GM23338 (cell line): Measurements from ENCODE around the gene TCEA2. TPM values are rescaled to one million over a fixed set of nuclear protein-coding genes. Genes with fewer than 3 reads are reported as not detected.

Experiments
- ATAC-seq: fragments of 200-7000 bp; cut with Tn5 transposase; 3 replicates; pipeline ENCODE4 v1.9.1; 2020
- DNase-seq: peaks from one replicate; pipeline ENCODE4 v3.0.0-alpha.2; 2015; ENCODE audit warnings: low spot score
- H2AFZ ChIP-seq: fragments of 200-600 bp; sonication (generic); 2 replicates; pipeline ENCODE4 v1.8.0; 2016; ENCODE audit warnings: antibody characterized with exemption, mild to moderate bottlenecking, moderate library complexity
- H3F3A ChIP-seq: fragments of 200-600 bp; sonication (generic); replicated peaks from 2 replicates; pipeline ENCODE4 v1.8.0; 2017; ENCODE audit warnings: antibody characterized with exemption, mixed run types, low read depth
- H3K27ac ChIP-seq: fragments of 200-600 bp; sonication (generic); 2 replicates; pipeline ENCODE4 v1.6.1; 2016; ENCODE audit warnings: low read depth
- H3K27me3 ChIP-seq: fragments of 200-600 bp; sonication (generic); 2 replicates; pipeline ENCODE4 v1.8.0; 2016; ENCODE audit warnings: mild to moderate bottlenecking, mixed run types, moderate library complexity; ENCODE audit not compliant: insufficient read depth
- H3K36me3 ChIP-seq: fragments of 200-600 bp; sonication (generic); 2 replicates; pipeline ENCODE4 v1.8.0; 2016; ENCODE audit warnings: mild to moderate bottlenecking; ENCODE audit not compliant: insufficient read depth
- H3K4me1 ChIP-seq: fragments of 200-600 bp; sonication (generic); 2 replicates; pipeline ENCODE4 v1.8.0; 2016; ENCODE audit warnings: mild to moderate bottlenecking, moderate library complexity; ENCODE audit not compliant: insufficient read depth
- H3K4me2 ChIP-seq: fragments of 200-600 bp; sonication (generic); 2 replicates; pipeline ENCODE4 v1.7.1; 2017; ENCODE audit warnings: mixed run types
- H3K4me3 ChIP-seq: fragments of 200-600 bp; sonication (generic); 2 replicates; pipeline ENCODE4 v1.6.1; 2016; ENCODE audit warnings: mixed run types
- H3K79me2 ChIP-seq: fragments of 200-600 bp; sonication (generic); replicated peaks from 2 replicates; pipeline ENCODE4 v1.8.0; 2017; ENCODE audit warnings: mild to moderate bottlenecking; ENCODE audit not compliant: insufficient read depth
- H3K9me2 ChIP-seq: fragments of 200-600 bp; sonication (generic); 2 replicates; pipeline ENCODE4 v1.8.0; 2017; ENCODE audit not compliant: insufficient read depth
- H4K20me1 ChIP-seq: fragments of 200-600 bp; sonication (generic); replicated peaks from 2 replicates; pipeline ENCODE4 v1.8.0; 2017; ENCODE audit warnings: mild to moderate bottlenecking; ENCODE audit not compliant: insufficient read depth
- H3K27ac Mint-ChIP-seq: 2 replicates; pipeline ENCODE4 v1.8.0; 2020; ENCODE audit warnings: inconsistent platforms, mild to moderate bottlenecking, moderate library complexity, mixed read lengths
- H3K27me3 Mint-ChIP-seq: 3 replicates; pipeline ENCODE4 v1.8.0; 2022; ENCODE audit warnings: low read depth, mild to moderate bottlenecking, moderate library complexity, mixed read lengths, inconsistent platforms; ENCODE audit not compliant: insufficient read depth, poor library complexity
- H3K36me3 Mint-ChIP-seq: 3 replicates; pipeline ENCODE4 v1.8.0; 2021; ENCODE audit warnings: low read depth, mild to moderate bottlenecking, inconsistent platforms, moderate library complexity, mixed read lengths
- H3K4me1 Mint-ChIP-seq: 3 replicates; pipeline ENCODE4 v1.8.0; 2020; ENCODE audit warnings: mild to moderate bottlenecking, inconsistent platforms, mixed read lengths
- H3K4me3 Mint-ChIP-seq: 3 replicates; pipeline ENCODE4 v1.8.0; 2021; ENCODE audit warnings: moderate library complexity, mild to moderate bottlenecking, inconsistent platforms, mixed read lengths
- H3K9me3 Mint-ChIP-seq: 3 replicates; pipeline ENCODE4 v1.8.0; 2020; ENCODE audit warnings: moderate library complexity, mild to moderate bottlenecking, inconsistent platforms, mixed read lengths
- CREB1 ChIP-seq: fragments of 250-450 bp; sonication (Bioruptor Pico); IDR thresholded peaks from 2 replicates; pipeline ENCODE4 v1.5.0; 2020; ENCODE audit warnings: low read depth, mild to moderate bottlenecking, moderate library complexity
- EZH2 ChIP-seq: fragments of 200-600 bp; sonication (generic); IDR thresholded peaks from one replicate; pipeline ENCODE4 v1.8.0; 2017; ENCODE audit warnings: antibody characterized with exemption, mild to moderate bottlenecking, low read depth; ENCODE audit not compliant: unreplicated experiment
- EZH2phosphoT487 ChIP-seq: fragments of 200-600 bp; sonication (generic); IDR thresholded peaks from one replicate; pipeline ENCODE4 v1.8.1; 2018; ENCODE audit warnings: antibody characterized with exemption; ENCODE audit not compliant: unreplicated experiment
- NANOG ChIP-seq: IDR thresholded peaks from 2 replicates; pipeline ENCODE4 v1.6.1; 2016; ENCODE audit warnings: antibody characterized with exemption, borderline replicate concordance
- POLR2AphosphoS5 ChIP-seq: IDR thresholded peaks from 2 replicates; pipeline ENCODE4 v1.6.1; 2016; ENCODE audit warnings: antibody characterized with exemption, low read depth
- ZNF114 ChIP-seq: fragments of 250-450 bp; sonication (Bioruptor Pico); IDR thresholded peaks from 2 replicates; pipeline ENCODE4 v1.5.0; 2020; ENCODE audit warnings: mild to moderate bottlenecking, moderate library complexity
- ZNF331 ChIP-seq: fragments of 250-450 bp; sonication (Bioruptor Pico); IDR thresholded peaks from 2 replicates; pipeline ENCODE4 v1.5.0; 2020; ENCODE audit warnings: low read depth, mild to moderate bottlenecking, moderate library complexity
- polyA plus RNA-seq: library from polyadenylated mRNA; unstranded; fragments of >200 nt; fragmentation: Nextera tagmentation; extraction: Ambion mirVana; gene quantifications from 2 replicates; pipeline ENCODE4 v1.2.1, GENCODE V29; 2016
- total RNA-seq: library from RNA; depleted of rRNA; stranded (reverse); fragments of >200 nt; shearing (Covaris generic); gene quantifications from 2 replicates; pipeline ENCODE4 v1.2.3, GENCODE V29; 2014
- TF ChIP-seq, protein P1 (sequence below): fragments of 250-450 bp; sonication (Bioruptor Pico); IDR thresholded peaks from 2 replicates; pipeline ENCODE4 v1.5.0; 2020; ENCODE audit warnings: mild to moderate bottlenecking, moderate library complexity
- TF ChIP-seq, protein P2 (sequence below): IDR thresholded peaks from one replicate; pipeline ENCODE4 v1.6.1; 2018; ENCODE audit warnings: antibody characterized with exemption; ENCODE audit not compliant: unreplicated experiment
- TF ChIP-seq, protein P3 (sequence below), 2 experiments: fragments of 200-600 bp in 1 of 2; sonication (generic) in 1 of 2; conservative IDR thresholded peaks; 2 replicates each; pipeline versions ENCODE4 v1.5.1 to v1.6.1; 2016 to 2017; ENCODE audit warnings: antibody characterized with exemption in 2 of 2, low read depth in 2 of 2, mild to moderate bottlenecking in 2 of 2, moderate library complexity in 1 of 2

TCEA2 gene
- total and polyA plus RNA-seq, 2 experiments from 2014 or later, result 21.0 to 54.4 TPM

DNA sequence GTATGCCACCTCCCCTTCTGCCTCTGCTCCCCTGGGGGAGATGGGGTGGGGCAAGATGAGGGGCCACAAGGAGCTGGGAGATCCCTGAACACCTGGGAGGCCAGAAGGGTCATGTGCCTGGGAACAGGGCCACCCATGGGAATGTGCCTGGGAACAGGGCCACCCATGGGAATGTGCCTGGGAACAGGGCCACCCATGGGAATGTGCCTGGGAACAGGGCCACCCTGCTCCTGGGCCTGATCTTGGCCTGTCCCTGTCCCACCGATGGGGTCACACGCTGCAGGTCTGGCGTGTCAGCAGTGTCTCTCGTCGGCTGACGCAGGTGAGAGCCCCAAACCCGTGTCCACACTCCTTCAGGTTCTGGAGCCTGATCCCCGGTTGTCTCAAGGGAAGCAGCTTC, 12.0 kb downstream of the TCEA2 start (continued):
- TF ChIP-seq, protein P1, sequence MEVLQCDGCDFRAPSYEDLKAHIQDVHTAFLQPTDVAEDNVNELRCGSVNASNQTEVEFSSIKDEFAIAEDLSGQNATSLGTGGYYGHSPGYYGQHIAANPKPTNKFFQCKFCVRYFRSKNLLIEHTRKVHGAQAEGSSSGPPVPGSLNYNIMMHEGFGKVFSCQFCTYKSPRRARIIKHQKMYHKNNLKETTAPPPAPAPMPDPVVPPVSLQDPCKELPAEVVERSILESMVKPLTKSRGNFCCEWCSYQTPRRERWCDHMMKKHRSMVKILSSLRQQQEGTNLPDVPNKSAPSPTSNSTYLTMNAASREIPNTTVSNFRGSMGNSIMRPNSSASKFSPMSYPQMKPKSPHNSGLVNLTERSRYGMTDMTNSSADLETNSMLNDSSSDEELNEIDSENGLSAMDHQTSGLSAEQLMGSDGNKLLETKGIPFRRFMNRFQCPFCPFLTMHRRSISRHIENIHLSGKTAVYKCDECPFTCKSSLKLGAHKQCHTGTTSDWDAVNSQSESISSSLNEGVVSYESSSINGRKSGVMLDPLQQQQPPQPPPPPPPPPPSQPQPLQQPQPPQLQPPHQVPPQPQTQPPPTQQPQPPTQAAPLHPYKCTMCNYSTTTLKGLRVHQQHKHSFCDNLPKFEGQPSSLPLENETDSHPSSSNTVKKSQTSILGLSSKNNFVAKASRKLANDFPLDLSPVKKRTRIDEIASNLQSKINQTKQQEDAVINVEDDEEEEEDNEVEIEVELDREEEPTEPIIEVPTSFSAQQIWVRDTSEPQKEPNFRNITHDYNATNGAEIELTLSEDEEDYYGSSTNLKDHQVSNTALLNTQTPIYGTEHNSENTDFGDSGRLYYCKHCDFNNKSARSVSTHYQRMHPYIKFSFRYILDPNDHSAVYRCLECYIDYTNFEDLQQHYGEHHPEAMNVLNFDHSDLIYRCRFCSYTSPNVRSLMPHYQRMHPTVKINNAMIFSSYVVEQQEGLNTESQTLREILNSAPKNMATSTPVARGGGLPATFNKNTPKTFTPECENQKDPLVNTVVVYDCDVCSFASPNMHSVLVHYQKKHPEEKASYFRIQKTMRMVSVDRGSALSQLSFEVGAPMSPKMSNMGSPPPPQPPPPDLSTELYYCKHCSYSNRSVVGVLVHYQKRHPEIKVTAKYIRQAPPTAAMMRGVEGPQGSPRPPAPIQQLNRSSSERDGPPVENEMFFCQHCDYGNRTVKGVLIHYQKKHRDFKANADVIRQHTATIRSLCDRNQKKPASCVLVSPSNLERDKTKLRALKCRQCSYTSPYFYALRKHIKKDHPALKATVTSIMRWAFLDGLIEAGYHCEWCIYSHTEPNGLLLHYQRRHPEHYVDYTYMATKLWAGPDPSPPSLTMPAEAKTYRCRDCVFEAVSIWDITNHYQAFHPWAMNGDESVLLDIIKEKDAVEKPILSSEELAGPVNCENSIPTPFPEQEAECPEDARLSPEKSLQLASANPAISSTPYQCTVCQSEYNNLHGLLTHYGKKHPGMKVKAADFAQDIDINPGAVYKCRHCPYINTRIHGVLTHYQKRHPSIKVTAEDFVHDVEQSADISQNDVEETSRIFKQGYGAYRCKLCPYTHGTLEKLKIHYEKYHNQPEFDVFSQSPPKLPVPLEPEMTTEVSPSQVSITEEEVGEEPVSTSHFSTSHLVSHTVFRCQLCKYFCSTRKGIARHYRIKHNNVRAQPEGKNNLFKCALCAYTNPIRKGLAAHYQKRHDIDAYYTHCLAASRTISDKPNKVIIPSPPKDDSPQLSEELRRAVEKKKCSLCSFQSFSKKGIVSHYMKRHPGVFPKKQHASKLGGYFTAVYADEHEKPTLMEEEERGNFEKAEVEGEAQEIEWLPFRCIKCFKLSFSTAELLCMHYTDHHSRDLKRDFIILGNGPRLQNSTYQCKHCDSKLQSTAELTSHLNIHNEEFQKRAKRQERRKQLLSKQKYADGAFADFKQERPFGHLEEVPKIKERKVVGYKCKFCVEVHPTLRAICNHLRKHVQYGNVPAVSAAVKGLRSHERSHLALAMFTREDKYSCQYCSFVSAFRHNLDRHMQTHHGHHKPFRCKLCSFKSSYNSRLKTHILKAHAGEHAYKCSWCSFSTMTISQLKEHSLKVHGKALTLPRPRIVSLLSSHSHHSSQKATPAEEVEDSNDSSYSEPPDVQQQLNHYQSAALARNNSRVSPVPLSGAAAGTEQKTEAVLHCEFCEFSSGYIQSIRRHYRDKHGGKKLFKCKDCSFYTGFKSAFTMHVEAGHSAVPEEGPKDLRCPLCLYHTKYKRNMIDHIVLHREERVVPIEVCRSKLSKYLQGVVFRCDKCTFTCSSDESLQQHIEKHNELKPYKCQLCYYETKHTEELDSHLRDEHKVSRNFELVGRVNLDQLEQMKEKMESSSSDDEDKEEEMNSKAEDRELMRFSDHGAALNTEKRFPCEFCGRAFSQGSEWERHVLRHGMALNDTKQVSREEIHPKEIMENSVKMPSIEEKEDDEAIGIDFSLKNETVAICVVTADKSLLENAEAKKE (CRISPR knock-in tag), result no peak
- TF ChIP-seq ZNF331 (CRISPR knock-in tag) (no peak), ZNF114 (CRISPR knock-in tag) (no peak), NANOG (no peak)
- TF ChIP-seq, protein P2, sequence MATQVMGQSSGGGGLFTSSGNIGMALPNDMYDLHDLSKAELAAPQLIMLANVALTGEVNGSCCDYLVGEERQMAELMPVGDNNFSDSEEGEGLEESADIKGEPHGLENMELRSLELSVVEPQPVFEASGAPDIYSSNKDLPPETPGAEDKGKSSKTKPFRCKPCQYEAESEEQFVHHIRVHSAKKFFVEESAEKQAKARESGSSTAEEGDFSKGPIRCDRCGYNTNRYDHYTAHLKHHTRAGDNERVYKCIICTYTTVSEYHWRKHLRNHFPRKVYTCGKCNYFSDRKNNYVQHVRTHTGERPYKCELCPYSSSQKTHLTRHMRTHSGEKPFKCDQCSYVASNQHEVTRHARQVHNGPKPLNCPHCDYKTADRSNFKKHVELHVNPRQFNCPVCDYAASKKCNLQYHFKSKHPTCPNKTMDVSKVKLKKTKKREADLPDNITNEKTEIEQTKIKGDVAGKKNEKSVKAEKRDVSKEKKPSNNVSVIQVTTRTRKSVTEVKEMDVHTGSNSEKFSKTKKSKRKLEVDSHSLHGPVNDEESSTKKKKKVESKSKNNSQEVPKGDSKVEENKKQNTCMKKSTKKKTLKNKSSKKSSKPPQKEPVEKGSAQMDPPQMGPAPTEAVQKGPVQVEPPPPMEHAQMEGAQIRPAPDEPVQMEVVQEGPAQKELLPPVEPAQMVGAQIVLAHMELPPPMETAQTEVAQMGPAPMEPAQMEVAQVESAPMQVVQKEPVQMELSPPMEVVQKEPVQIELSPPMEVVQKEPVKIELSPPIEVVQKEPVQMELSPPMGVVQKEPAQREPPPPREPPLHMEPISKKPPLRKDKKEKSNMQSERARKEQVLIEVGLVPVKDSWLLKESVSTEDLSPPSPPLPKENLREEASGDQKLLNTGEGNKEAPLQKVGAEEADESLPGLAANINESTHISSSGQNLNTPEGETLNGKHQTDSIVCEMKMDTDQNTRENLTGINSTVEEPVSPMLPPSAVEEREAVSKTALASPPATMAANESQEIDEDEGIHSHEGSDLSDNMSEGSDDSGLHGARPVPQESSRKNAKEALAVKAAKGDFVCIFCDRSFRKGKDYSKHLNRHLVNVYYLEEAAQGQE, result no peak

DNA sequence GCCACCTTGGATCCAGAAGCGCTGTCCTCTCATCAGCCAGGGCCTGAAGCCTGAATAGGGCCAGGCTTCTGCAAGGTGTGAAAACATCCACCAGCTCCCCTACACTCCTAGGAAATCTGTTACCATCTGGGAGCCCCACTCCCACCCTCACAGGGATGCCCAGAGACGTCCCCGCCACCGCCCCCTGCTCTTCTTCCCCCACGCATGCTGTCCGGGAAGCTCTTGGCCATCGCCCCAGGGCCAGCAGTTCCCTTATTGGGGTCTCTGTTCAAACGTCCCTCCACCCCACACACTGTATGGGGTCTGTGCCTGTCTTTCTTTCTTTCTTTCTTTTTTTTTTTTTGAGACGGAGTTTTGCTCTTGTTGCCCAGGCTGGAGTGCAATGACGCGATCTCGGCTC, 12.6 kb downstream of the TCEA2 start:
- H3K27ac ChIP-seq, result no peak overlapping the region
- no peak overlapping the region for H3K4me3 ChIP-seq
- peaks cover 11% of the 10 kb centered on the region for H3K27me3 Mint-ChIP-seq
- H3K36me3 Mint-ChIP-seq, result peaks cover 2% of the 10 kb centered on the region; the same call in 1 of the 3 replicates
- DNase-seq (no peak), ATAC-seq (no peak)
- peaks cover 11% of the 10 kb centered on the region; the same call in 1 of the 2 replicates for H3K4me1 ChIP-seq
- H3K27me3 ChIP-seq, result peaks cover 3% of the 10 kb centered on the region; the same call in 1 of the 2 replicates
- H2AFZ ChIP-seq, result no peak overlapping the region
- H3K9me3 Mint-ChIP-seq, result no peaks in the 10 kb centered on the region
- H3K4me2 ChIP-seq, result no peak overlapping the region
- H3K4me3 Mint-ChIP-seq, result no peak overlapping the region
- no peaks in the 10 kb centered on the region for H3K36me3 ChIP-seq
- peaks cover 13% of the 10 kb centered on the region; the same call in 2 of the 3 replicates for H3K4me1 Mint-ChIP-seq
- no peaks in the 10 kb centered on the region for H3K79me2 ChIP-seq
- 0 out of 2 replicates have a peak, but pooled peaks cover 4% of the 10 kb centered on the region for H3F3A ChIP-seq
- no peaks in the 10 kb centered on the region for H4K20me1 ChIP-seq
- no peak overlapping the region for H3K27ac Mint-ChIP-seq
- H3K9me2 ChIP-seq, result no peaks in the 10 kb centered on the region
- TF ChIP-seq EZH2 (no peak), POLR2AphosphoS5 (no peak), EZH2phosphoT487 (no peak), CREB1 (CRISPR knock-in tag) (no peak), ZNF114 (CRISPR knock-in tag) (no peak)
- TF ChIP-seq, protein P3, sequence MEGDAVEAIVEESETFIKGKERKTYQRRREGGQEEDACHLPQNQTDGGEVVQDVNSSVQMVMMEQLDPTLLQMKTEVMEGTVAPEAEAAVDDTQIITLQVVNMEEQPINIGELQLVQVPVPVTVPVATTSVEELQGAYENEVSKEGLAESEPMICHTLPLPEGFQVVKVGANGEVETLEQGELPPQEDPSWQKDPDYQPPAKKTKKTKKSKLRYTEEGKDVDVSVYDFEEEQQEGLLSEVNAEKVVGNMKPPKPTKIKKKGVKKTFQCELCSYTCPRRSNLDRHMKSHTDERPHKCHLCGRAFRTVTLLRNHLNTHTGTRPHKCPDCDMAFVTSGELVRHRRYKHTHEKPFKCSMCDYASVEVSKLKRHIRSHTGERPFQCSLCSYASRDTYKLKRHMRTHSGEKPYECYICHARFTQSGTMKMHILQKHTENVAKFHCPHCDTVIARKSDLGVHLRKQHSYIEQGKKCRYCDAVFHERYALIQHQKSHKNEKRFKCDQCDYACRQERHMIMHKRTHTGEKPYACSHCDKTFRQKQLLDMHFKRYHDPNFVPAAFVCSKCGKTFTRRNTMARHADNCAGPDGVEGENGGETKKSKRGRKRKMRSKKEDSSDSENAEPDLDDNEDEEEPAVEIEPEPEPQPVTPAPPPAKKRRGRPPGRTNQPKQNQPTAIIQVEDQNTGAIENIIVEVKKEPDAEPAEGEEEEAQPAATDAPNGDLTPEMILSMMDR (conservative IDR thresholded peaks at IDR 0.05; ENCODE audit: low read depth in 2 of 2), result no peak
- TF ChIP-seq, protein P2, result no peak
